GM19452 (cell line): ENCODE measurements around the gene KRT76.
"Not testable (repeated sequence)": the region's sequence is repeated elsewhere in the genome, so short reads cannot be mapped to it uniquely, and the experiment has no call there.

Experiments
- ATAC-seq: cut with Tn5 transposase; IDR thresholded peaks from one replicate; pipeline ENCODE4 v1.9.1; 2021; ENCODE audit not compliant: unreplicated experiment

The KRT76 gene

GRCh38 chr12:52760623-52761022, 16.5 kb downstream of the KRT76 start:
- no peak for ATAC-seq

- no peak for ATAC-seq
These were observed 17.4 kb downstream of the KRT76 start for GRCh38 chr12:52759695-52760094.

GRCh38 chr12:52759218-52759617, 17.9 kb downstream of the KRT76 start:
- ATAC-seq = no peak

- no peak for ATAC-seq
These were observed 19.5 kb downstream of the KRT76 start for GRCh38 chr12:52757449-52758176.

- no peak for ATAC-seq
These were observed 20.7 kb downstream of the KRT76 start for GRCh38 chr12:52756281-52756960.

GRCh38 chr12:52755533-52755932, 21.6 kb downstream of the KRT76 start:
- no peak for ATAC-seq

GRCh38 chr12:52754135-52754534, 23.0 kb downstream of the KRT76 start:
- no peak for ATAC-seq

- ATAC-seq = no peak
These were observed 23.9 kb downstream of the KRT76 start for GRCh38 chr12:52753283-52753682.

GRCh38 chr12:52752516-52752915, 24.6 kb downstream of the KRT76 start:
- no peak for ATAC-seq

GRCh38 chr12:52751795-52752194, 25.4 kb downstream of the KRT76 start:
- no peak for ATAC-seq

GRCh38 chr12:52750532-52750931, 26.6 kb downstream of the KRT76 start:
- ATAC-seq = not testable (repeated sequence)

- no peak for ATAC-seq
These were observed 27.3 kb downstream of the KRT76 start for GRCh38 chr12:52749827-52750226.

- ATAC-seq = no peak
These were observed 28.6 kb downstream of the KRT76 start for GRCh38 chr12:52748578-52748977.

GRCh38 chr12:52745554-52745953, 31.6 kb downstream of the KRT76 start:
- ATAC-seq = no peak

GRCh38 chr12:52744493-52745156, 32.5 kb downstream of the KRT76 start:
- ATAC-seq = no peak

GRCh38 chr12:52742822-52743457, 34.2 kb downstream of the KRT76 start:
- ATAC-seq = no peak

GRCh38 chr12:52742196-52742580, 35.0 kb downstream of the KRT76 start:
- no peak for ATAC-seq

- no peak for ATAC-seq
These were observed 35.6 kb downstream of the KRT76 start for GRCh38 chr12:52741375-52742195.

GRCh38 chr12:52740584-52740983, 36.6 kb downstream of the KRT76 start:
- no peak for ATAC-seq

- ATAC-seq = no peak
These were observed 37.2 kb downstream of the KRT76 start for GRCh38 chr12:52739963-52740362.
